Activated CD4-positive, alpha-beta memory T cell treated with anti-CD3 and anti-CD28 coated beads for 36 hours (primary cell): Measurements from ENCODE around the gene NRP1. TPM values are rescaled to one million over a fixed set of nuclear protein-coding genes. Genes with fewer than 3 reads are reported as not detected.

Experiments used
- CTCF ChIA-PET: fragments of 350-600 bp; sonication (Branson Sonifier 250); formaldehyde crosslinking; loops from one replicate; lab custom pipeline; 2021; ENCODE audit warnings: antibody characterized with exemption, inconsistent platforms; lab: Charles Lee
- POLR2A ChIA-PET: fragments of 350-600 bp; sonication (Branson Sonifier 250); formaldehyde crosslinking; loops from one replicate; lab custom pipeline; 2021; ENCODE audit warnings: antibody characterized with exemption; lab: Charles Lee
- DNase-seq: peaks from one replicate; pipeline ENCODE4 v3.0.0-alpha.2; 2020
- H3K27ac Mint-ChIP-seq: one replicate; pipeline ENCODE4 v1.8.0; 2021; ENCODE audit warnings: mixed read lengths
- H3K27me3 Mint-ChIP-seq: one replicate; pipeline ENCODE4 v1.8.0; 2021; ENCODE audit warnings: mixed read lengths
- H3K36me3 Mint-ChIP-seq: one replicate; pipeline ENCODE4 v1.8.0; 2021; ENCODE audit warnings: mixed read lengths
- H3K4me1 Mint-ChIP-seq: one replicate; pipeline ENCODE4 v1.8.0; 2021; ENCODE audit warnings: low read depth, mixed read lengths
- H3K4me3 Mint-ChIP-seq: one replicate; pipeline ENCODE4 v1.8.0; 2021; ENCODE audit warnings: mild to moderate bottlenecking, mixed read lengths
- H3K9me3 Mint-ChIP-seq: one replicate; pipeline ENCODE4 v1.8.0; 2021; ENCODE audit warnings: mixed read lengths
- intact Hi-C: fragments of 100-400 bp; cut with micrococcal nuclease; formaldehyde crosslinking; loops from one replicate; pipeline ENCODE4 v1.15.1; 2023
- total RNA-seq, 2 experiments: library from RNA; stranded (reverse); gene quantifications; one replicate each; pipeline ENCODE4 v1.2.3, GENCODE V29; 2021

NRP1 gene
- total RNA-seq, 2 experiments from 2014 or later, result 1.5 to 1.6 TPM

DNA sequence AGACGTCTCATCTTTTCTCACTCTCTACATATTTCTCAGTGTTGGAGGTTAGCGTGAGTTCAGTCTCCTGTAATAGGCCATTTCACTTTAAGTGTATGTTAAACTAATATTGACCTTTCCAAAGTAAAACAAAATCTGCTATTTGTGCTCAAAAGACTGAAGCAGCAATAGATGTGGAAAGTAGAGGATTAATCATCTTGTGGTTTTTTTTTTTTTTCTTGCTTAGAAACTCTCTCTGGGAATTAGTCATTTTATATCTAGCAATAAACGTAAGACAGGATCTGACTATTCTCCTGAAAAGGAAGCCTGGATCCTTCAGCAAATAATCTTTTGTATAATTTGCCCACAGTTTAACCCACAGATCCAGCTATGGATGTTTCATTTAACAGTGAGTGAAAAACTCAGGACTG, 81.7 kb downstream of the NRP1 start:
- DNase-seq, result no peak
- H3K4me1 Mint-ChIP-seq, result peaks cover 50% of the 10 kb centered on the region
- intact Hi-C loops, result loop anchor here (1.0 to 5.0 kb wide), 9 partner anchors 12 to 870 kb away; partner anchors contain the start of gene ITGB1
- H3K9me3 Mint-ChIP-seq, result peaks cover 10% of the 10 kb centered on the region
- CTCF ChIA-PET, result interaction anchor here (1.0 kb wide), 1 partner anchor 244 kb away, joined by 4 read pairs; no protein-coding TSS in a partner anchor
- H3K4me3 Mint-ChIP-seq, result peak overlapping the region; percentile 11
- POLR2A ChIA-PET, result interaction anchor here (0.6 to 1.5 kb wide), 3 partner anchors 10 to 294 kb away, joined by 3 to 4 read pairs (median 3); no protein-coding TSS in a partner anchor
- H3K27me3 Mint-ChIP-seq, result peaks cover 38% of the 10 kb centered on the region
- H3K27ac Mint-ChIP-seq, result peak overlapping the region; percentile 71
- peaks cover 2% of the 10 kb centered on the region for H3K36me3 Mint-ChIP-seq

- intact Hi-C loops, result loop anchor here (1.0 to 5.0 kb wide), 8 partner anchors 42 to 870 kb away; partner anchors contain the start of gene ITGB1
- ChIA-PET POLR2A (interaction anchor here (0.6 to 1.5 kb wide), 3 partner anchors 11 to 293 kb away, joined by 3 to 4 read pairs (median 3); no protein-coding TSS in a partner anchor), CTCF (interaction anchor here (1.0 kb wide), 1 partner anchor 243 kb away, joined by 4 read pairs; no protein-coding TSS in a partner anchor)
- Mint-ChIP-seq H3K27ac (peak overlapping the region; percentile 71), H3K36me3 (peaks cover 2% of the 10 kb centered on the region), H3K27me3 (peaks cover 34% of the 10 kb centered on the region), H3K4me1 (peaks cover 54% of the 10 kb centered on the region), H3K4me3 (peak overlapping the region; percentile 11), H3K9me3 (peaks cover 10% of the 10 kb centered on the region)
- DNase-seq, result peak; percentile 22
Measured at GRCh38 chr10:33252324-33252723, 82.1 kb downstream of the NRP1 start.

GRCh38 chr10:33249659-33250345, 84.7 kb downstream of the NRP1 start:
- CTCF ChIA-PET, result interaction anchor here (1.1 to 2.7 kb wide), 3 partner anchors 13 to 57 kb away, joined by 3 to 10 read pairs (median 4); no protein-coding TSS in a partner anchor
- Mint-ChIP-seq H3K9me3 (peaks cover 10% of the 10 kb centered on the region), H3K36me3 (peaks cover 2% of the 10 kb centered on the region), H3K27me3 (peaks cover 16% of the 10 kb centered on the region), H3K4me3 (no peak overlapping the region), H3K27ac (no peak overlapping the region), H3K4me1 (peaks cover 63% of the 10 kb centered on the region)
- intact Hi-C loops, result loop anchor here (5.0 kb wide), 3 partner anchors 243 to 293 kb away; partner anchors contain the start of gene ITGB1
- POLR2A ChIA-PET, result interaction anchor here (1.3 kb wide), 1 partner anchor 14 kb away, joined by 3 read pairs; no protein-coding TSS in a partner anchor
- DNase-seq, result no peak

GRCh38 chr10:33249137-33249536, 85.3 kb downstream of the NRP1 start:
- Mint-ChIP-seq H3K9me3 (peaks cover 10% of the 10 kb centered on the region), H3K36me3 (peaks cover 2% of the 10 kb centered on the region), H3K4me1 (peaks cover 63% of the 10 kb centered on the region), H3K27me3 (peaks cover 13% of the 10 kb centered on the region), H3K27ac (peak overlapping the region; percentile 34), H3K4me3 (peak overlapping the region; percentile 38)
- no peak for DNase-seq
- intact Hi-C loops, result no loop called here
- CTCF ChIA-PET, result interaction anchor here (1.1 to 2.7 kb wide), 3 partner anchors 14 to 56 kb away, joined by 3 to 10 read pairs (median 4); no protein-coding TSS in a partner anchor
- POLR2A ChIA-PET, result interaction anchor here (1.3 kb wide), 1 partner anchor 14 kb away, joined by 3 read pairs; no protein-coding TSS in a partner anchor

DNA sequence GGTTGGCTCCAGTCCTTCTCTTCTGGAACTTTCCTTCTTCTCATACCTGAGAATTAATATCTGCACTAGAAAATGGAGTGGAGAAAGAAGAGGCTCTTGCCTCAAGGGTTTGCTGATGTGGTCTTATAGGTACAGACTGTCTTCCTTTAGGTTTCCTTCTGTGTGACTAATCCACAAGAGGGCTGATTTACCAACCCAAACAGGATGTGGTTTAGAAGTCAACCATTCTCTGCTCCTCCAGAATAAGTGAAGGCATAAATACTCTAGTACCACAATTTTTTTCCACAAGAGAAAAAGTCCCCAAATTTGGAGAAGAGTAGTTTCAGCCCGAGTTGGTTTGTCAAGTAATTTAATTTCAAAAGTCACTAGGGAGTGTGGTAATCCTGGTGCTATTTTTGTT, 85.8 kb downstream of the NRP1 start:
- intact Hi-C loops, result loop anchor here (1.0 kb wide), 2 partner anchors 17 to 130 kb away; no protein-coding TSS in a partner anchor
- Mint-ChIP-seq H3K4me1 (peaks cover 60% of the 10 kb centered on the region), H3K36me3 (peaks cover 2% of the 10 kb centered on the region), H3K27ac (peak overlapping the region; percentile 64), H3K4me3 (peak overlapping the region; percentile 38), H3K27me3 (peaks cover 11% of the 10 kb centered on the region), H3K9me3 (peaks cover 10% of the 10 kb centered on the region)
- ChIA-PET CTCF (interaction anchor here (1.0 kb wide), 1 partner anchor 55 kb away, joined by 3 read pairs; no protein-coding TSS in a partner anchor), POLR2A (interaction anchor here (0.8 to 1.3 kb wide), 2 partner anchors 15 to 117 kb away, joined by 3 read pairs; no protein-coding TSS in a partner anchor)
- no peak for DNase-seq

DNA sequence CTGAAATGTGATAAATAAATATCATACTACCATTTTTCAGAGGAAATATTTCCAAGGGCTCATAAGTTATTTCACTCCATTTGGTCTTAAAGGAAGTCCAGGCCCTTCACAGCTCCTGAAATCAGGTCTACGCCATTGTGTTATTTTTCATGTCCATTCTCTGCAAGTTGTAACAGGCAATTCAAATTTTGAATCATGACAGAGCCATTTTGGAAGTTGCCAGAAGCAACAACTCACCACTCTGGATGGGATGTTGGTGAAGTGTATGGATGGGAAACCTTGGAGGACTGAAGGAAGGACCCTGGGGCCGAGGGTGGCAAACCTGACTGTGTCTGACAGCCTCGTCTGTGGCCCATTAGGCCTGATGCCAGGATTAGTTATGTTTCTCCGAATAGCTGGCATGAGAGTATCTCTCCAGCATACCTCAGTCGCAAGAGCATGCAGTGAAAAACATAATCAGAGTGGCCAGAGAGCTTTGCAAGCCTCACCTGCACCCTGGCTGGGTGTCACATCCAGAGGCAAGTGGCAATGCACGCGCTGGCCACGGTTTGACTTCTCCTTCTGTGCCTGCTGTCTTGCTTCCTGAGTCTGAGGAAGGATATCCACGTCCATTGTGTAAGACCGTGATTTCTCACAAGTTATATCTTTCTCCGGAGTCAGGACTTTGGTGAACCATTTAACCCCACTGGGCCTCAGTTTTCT, 87.1 kb downstream of the NRP1 start:
- CTCF ChIA-PET, result no interaction called here
- H3K9me3 Mint-ChIP-seq, result peaks cover 10% of the 10 kb centered on the region
- no peak for DNase-seq
- peaks cover 47% of the 10 kb centered on the region for H3K4me1 Mint-ChIP-seq
- H3K36me3 Mint-ChIP-seq, result peaks cover 2% of the 10 kb centered on the region
- no peak overlapping the region for H3K4me3 Mint-ChIP-seq
- intact Hi-C loops, result no loop called here
- POLR2A ChIA-PET, result no interaction called here
- H3K27ac Mint-ChIP-seq, result no peak overlapping the region
- peaks cover 9% of the 10 kb centered on the region for H3K27me3 Mint-ChIP-seq

- no peaks in the 10 kb centered on the region for H3K36me3 Mint-ChIP-seq
- peaks cover 3% of the 10 kb centered on the region for H3K9me3 Mint-ChIP-seq
- no peak overlapping the region for H3K4me3 Mint-ChIP-seq
- peaks cover 34% of the 10 kb centered on the region for H3K4me1 Mint-ChIP-seq
- CTCF ChIA-PET, result interaction anchor here (0.6 kb wide), 1 partner anchor 52 kb away, joined by 3 read pairs; no protein-coding TSS in a partner anchor
- DNase-seq, result no peak
- POLR2A ChIA-PET, result no interaction called here
- peaks cover 7% of the 10 kb centered on the region for H3K27me3 Mint-ChIP-seq
- no peak overlapping the region for H3K27ac Mint-ChIP-seq
- intact Hi-C loops, result no loop called here
Measured at GRCh38 chr10:33245343-33245742, 89.1 kb downstream of the NRP1 start.

GRCh38 chr10:33244354-33244967, 90.0 kb downstream of the NRP1 start:
- ChIA-PET POLR2A (no interaction called here), CTCF (interaction anchor here (0.6 kb wide), 1 partner anchor 51 kb away, joined by 3 read pairs; no protein-coding TSS in a partner anchor)
- Mint-ChIP-seq H3K27me3 (peaks cover 7% of the 10 kb centered on the region), H3K27ac (no peak overlapping the region), H3K4me3 (no peak overlapping the region), H3K9me3 (no peaks in the 10 kb centered on the region), H3K4me1 (peaks cover 30% of the 10 kb centered on the region), H3K36me3 (no peaks in the 10 kb centered on the region)
- intact Hi-C loops, result loop anchor here (5.0 kb wide), 1 partner anchor 1568 kb away; no protein-coding TSS in a partner anchor
- no peak for DNase-seq

DNA sequence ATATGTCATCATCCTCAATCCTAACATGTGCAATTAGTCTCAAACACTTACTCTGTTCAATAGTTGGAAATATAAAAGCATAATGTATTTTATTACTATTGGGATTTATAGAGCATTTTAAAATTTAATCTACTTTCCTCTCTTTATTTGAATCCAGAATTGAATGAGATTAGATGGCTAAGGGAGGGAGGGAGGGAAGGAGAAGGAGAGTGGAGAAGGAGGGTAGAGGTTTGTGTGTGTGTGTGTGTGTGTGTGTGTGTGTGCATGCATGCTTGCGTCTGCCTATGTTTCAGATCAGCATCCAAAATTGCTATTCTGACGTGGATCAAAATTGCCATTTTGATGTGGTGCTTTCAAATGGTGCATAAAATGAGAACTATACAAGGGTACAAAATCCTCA, 90.8 kb downstream of the NRP1 start:
- Mint-ChIP-seq H3K36me3 (no peaks in the 10 kb centered on the region), H3K4me1 (peaks cover 22% of the 10 kb centered on the region), H3K4me3 (no peak overlapping the region), H3K27me3 (peaks cover 7% of the 10 kb centered on the region), H3K9me3 (no peaks in the 10 kb centered on the region), H3K27ac (no peak overlapping the region)
- ChIA-PET CTCF (no interaction called here), POLR2A (no interaction called here)
- intact Hi-C loops, result loop anchor here (5.0 kb wide), 1 partner anchor 1569 kb away; no protein-coding TSS in a partner anchor
- no peak for DNase-seq

DNA sequence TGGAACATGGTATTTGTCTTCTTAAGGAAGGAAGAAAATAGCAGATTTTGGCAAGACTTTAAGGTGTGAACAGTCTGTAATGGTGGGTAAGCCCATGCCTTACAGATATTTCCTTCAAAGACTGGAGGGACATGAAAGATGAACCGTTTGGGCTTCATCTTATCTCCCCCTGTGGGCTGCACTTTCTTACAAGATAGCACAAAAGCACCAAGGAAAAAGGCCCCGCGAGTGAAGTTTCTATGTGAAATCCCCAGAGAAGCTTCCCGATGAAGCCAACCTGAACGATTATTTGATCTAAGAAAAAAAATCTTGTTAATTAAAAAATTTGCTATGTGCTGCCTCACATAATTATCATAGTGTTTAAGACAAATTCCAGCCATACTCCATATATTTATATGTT, 91.5 kb downstream of the NRP1 start:
- Mint-ChIP-seq H3K4me3 (no peak overlapping the region), H3K27ac (no peak overlapping the region), H3K4me1 (peaks cover 15% of the 10 kb centered on the region), H3K36me3 (no peaks in the 10 kb centered on the region), H3K9me3 (no peaks in the 10 kb centered on the region), H3K27me3 (peaks cover 7% of the 10 kb centered on the region)
- ChIA-PET CTCF (no interaction called here), POLR2A (no interaction called here)
- no peak for DNase-seq
- intact Hi-C loops, result loop anchor here (5.0 kb wide), 1 partner anchor 1569 kb away; no protein-coding TSS in a partner anchor

DNA sequence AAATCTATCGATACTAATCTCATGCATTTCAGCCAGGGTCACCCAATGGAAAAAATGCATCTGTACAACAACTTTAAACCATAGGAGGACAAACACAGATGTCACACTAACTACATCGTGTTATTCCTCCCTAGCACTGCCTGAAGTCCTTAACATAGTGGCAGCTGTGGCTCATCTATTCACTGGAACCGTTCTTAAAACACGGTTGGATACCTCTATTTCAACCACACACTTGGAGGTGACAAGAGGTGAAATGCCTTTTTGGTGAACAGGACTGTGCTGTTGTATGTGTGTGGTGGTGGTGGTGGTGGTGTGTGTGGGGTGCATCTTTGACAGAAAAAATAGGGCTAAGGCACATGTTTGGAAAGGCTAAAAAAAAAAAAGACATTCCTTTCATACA, 93.1 kb downstream of the NRP1 start:
- DNase-seq, result no peak
- no peaks in the 10 kb centered on the region for H3K36me3 Mint-ChIP-seq
- H3K4me3 Mint-ChIP-seq, result no peak overlapping the region
- H3K27me3 Mint-ChIP-seq, result peaks cover 8% of the 10 kb centered on the region
- H3K27ac Mint-ChIP-seq, result no peak overlapping the region
- H3K4me1 Mint-ChIP-seq, result peaks cover 7% of the 10 kb centered on the region
- H3K9me3 Mint-ChIP-seq, result no peaks in the 10 kb centered on the region
- ChIA-PET CTCF (no interaction called here), POLR2A (no interaction called here)
- intact Hi-C loops, result loop anchor here (5.0 kb wide), 1 partner anchor 1571 kb away; no protein-coding TSS in a partner anchor
